HG03196 (cell line): ENCODE measurements around the gene KDM7A.
"Not testable (repeated sequence)": the region's sequence is repeated elsewhere in the genome, so short reads cannot be mapped to it uniquely, and the experiment has no call there.

ENCODE experiments used
- ATAC-seq: cut with Tn5 transposase; IDR thresholded peaks from one replicate; pipeline ENCODE4 v1.9.1; 2021; ENCODE audit not compliant: unreplicated experiment

Gene KDM7A

DNA sequence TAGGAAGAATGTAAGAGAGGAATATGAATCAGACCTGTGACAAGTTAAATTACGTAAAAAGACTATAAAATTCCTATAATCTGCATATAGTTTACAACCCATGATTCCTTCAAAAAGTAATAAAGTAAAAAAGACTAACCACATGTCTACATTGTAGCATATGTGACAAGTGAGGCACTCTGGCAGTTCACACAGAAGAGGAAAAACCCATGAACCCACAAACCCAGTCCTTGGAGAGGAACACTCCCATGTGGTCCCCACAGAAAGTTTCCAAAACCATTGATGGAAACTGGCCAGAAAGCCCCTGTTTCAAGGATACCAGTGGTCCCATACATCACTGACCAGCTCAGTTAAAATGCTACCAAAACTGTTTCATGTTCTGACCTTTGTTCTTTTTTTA is 15.7 kb downstream of the KDM7A start:
- ATAC-seq, result no peak

DNA sequence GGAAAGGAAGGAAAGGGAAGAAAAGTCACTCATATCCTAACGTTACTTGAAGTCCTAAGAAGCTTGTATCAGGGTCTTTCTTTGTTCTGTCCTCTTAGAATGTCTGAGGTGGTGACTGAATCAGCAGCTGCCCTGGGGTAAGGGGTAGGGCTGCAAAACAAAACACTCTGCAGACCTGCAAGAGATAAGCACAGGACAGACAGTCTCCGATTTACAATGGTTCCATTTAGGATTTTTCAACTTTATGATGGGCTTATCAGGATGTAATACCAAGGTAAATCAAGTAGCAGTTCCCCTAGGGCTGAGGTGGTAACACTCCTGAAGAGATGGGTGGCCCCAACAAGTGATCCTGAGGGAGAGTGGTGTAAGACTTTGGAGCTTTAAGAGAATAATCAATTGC is 16.5 kb downstream of the KDM7A start:
- no peak for ATAC-seq

DNA sequence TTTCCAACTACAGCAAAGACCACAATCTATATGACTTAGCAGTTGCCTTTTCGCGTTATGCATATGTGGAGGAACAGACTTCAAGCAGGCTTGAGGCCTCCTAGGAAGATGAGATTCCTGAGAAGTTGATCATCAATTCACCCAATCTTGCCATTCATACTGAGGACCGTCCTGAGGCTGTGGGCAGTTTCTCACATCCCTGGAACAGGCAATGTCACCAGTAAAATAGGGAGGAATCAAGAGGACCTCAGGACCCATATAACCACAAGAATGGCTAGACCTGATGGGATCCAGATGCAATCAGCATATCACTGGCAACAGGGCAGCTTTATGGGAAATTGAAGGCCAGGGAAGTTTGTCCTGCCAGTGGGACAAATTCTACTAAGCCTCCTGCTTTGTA is 17.3 kb downstream of the KDM7A start:
- ATAC-seq, result no peak

DNA sequence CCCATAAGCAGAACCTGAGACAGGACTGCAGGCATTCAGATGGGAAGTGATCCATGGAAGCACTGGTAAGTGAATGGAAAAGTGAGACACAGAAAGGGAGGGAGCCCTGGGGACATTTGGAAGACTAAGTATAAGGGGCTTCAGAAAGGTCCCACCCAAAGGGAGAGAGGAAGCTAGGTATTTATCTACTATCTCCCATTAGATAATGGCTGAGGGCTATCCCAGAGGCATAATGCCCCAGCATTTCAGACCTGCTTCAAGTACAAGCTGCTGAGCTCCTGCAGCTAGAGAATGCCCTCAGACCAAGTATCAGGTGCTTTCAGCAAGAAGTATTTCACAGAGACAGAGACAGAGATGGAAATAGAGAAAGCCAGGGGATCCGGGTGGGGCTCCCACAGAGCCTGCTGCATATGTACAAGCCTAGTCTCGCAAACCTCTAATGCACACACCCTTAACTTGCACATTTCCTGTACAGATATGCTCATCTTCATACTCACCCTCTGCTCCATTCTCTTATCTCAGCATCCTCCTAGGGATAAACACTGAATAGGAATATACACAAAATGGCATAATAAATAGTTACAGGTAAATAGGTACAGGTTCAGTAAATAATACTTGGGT is 20.2 kb downstream of the KDM7A start:
- no peak for ATAC-seq

DNA sequence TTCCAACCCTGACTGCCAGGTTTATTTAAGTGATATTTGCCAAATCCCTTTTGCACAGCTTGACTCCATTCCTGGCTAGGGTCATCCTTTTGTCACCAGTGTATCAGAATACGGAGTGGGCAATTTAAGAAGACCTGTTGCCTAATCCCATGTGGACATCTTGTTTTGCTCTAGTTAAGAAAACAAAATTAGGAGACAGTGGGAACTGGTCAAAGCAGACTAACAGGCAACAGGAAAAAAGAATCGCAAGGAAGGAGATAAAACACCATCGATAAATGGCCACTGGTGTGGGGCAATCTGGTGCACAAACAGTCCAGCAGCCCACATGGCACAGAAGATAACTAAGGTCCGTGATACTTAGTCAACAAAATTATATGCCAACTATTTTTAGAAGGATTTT is 21.4 kb downstream of the KDM7A start:
- ATAC-seq, result no peak

DNA sequence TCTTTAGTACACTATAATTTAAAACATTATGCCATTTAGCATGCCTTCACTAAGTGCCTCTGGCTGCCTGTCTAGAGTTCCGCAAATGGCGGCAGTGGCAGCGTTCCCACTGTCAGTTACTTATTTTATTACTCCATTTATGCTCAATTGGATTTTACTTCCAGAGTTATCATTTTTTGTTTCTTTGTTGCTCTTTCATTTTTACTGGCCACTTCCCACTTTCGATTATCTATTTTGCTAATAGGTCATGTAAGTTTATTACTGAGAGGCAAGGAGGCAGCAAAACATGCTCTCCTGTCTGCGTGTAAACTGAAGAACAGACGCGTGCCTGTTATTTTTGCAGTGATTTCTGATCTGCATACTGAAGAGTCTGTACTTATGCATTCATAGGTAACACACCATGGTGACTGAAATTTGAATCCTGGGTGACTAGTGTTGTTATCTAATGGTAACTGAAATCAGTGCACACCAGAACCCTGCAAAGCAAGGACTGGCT is 23.1 kb downstream of the KDM7A start:
- ATAC-seq, result no peak

DNA sequence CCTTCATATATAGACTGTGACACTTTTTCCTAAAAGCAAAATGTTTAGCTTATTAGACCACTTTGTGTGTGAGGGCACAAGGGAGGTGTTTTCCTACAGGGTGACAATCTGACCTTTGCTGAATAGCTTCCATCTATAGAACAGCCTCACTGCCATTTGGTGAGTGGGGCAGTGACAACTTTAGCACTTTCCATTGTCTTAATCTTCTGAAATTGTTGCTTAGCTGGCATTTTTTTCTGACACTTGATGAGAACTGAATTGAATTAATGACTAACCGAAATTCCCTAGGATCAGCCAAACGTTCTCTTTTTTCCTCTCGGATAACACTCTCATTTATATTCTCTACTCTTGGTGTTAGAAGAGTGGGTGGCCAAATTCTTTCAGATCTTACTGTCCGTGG is 30.2 kb downstream of the KDM7A start:
- no peak for ATAC-seq

DNA sequence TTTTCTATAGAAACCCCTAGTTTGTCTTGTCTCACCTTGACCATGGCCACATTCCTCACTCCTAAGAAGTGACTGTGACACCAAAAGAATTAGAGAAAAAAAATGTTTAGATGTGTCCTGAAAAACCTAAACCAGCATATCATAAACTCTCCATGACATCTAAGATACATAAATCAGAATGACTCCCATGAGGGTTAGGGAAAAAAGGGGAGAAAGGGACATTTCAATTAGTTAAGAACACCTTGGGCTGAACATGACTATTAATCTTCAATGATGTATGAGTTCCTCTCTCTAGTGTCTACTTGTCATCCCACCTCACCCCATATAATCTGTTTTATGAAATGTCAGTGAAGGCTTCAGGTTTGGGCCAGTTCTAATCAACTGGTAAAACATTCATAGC is 31.1 kb downstream of the KDM7A start:
- no peak for ATAC-seq

DNA sequence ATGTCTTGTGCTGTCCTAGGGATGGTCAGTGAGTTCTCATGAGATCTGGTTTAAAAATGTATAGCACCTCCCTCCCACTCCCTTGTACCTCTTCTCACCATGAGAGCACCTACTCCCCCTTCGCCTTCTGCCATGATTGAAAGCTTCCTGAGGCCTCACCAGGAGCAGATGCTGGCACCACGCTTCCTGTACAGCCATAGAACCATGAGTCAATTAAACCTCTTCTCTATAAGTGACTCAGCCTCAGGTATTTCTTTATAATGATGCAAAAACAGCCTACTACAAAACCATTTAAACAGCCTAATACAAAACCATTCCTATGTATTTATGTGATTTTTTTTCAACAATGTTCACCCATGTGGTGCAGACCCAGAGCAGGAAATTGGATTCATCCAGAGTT is 32.0 kb downstream of the KDM7A start:
- ATAC-seq, result no peak

DNA sequence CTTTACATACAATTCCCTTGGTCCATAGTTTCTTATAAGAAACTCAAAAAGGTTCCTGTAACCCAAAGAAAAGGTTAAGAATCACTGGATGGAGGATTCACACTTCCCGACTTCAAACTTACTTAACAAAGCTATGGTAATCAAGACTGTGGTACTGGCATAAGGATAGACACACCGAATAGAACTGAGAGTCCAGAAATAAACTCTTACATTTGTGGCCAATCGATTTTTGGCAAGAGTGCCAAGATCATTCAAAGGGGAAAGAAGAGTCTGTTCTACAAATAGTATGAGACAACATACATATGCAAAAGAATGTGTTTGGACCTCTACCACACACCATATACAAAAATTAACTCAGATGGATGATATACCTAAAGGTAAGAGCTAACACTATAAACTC is 32.8 kb downstream of the KDM7A start:
- no peak for ATAC-seq

DNA sequence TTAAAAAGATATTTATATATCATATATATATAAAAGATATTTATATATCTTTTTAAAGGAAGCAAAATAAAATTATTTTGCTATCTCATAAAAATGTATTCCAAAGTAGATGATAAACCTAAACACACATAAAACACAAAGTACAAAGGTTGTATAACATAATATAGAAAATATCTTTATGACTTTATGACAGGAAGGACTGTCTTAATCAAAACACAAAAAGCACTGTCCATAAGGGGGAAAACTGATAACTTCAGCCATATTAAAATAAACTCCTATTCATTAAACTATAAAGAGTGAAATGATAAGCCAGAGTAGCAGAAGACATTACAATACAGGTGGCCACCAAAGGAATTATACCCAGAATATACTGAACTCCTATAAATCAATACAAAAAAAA is 34.8 kb downstream of the KDM7A start:
- ATAC-seq, result no peak

DNA sequence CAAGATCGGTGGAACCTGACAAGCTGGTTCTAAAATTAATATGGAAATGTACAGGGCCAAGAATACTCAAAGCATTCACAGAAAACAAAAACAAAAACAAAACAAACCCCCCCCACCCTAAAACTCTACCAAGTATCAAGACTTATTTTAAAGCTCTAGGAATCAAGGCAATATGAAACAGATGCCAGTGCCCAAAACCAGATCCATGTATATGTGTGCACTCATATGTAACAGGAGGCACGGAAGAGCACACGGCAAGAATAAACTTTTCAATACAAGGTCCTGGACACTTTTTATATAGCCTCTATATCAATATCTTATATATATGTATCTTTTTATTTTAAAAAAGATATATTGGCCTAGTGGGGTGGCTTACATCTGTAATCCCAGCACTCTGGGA is 35.5 kb downstream of the KDM7A start:
- ATAC-seq, result no peak

DNA sequence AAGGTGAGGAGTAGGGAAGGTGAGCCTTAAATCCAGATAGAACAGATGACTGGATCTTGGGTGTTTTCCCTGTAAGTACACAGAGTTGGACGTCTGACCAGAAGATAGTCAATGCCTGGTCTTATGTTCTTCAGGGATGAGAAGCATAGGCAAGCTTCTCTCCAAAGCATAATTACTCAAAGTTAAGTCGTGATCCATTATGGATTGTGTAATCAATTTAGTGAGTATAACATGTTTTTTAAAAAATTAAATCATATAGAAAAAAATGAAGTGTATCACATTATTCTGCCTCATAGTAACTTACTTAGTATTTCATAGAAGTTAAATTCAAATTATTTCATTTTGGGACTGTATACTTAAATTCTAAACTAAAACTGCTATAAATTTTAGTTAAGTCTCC is 39.7 kb downstream of the KDM7A start:
- ATAC-seq, result no peak

DNA sequence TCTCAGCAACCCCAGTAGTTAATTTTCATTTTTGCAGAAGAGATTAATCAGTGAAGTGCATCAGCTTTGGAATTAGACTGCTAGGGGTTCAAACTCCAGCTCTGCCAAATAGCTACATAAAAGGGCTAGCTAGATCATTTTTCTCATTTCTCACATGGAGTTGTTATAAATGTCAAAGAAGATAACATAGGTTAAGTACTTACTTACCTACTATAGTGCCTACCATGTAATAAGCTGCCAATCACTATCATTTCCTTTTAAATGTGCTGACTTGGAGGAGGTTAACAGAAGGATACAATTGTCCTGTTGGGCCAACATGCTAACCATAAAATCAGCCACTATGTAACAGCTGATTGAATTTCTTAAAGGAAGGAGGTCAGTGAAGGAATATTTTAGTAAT is 40.7 kb downstream of the KDM7A start:
- no peak for ATAC-seq

DNA sequence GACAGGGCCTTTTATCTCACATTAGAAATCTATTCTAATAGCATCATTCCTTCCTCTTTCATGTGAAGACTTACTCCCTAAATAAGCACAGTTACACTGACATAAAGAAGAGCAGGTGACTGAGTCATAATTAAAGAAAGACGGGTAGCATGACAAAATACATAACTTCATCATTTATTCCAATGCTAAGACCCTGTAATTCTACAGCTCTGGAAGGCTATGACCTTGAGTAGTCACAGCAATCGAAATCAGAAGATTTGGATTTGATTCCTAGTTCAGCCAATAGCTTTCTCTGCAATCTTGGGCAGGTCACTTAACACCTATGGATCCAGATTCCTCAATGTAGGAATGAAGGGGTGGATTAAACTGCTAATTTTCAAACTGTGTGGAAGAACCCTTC is 42.7 kb downstream of the KDM7A start:
- no peak for ATAC-seq

DNA sequence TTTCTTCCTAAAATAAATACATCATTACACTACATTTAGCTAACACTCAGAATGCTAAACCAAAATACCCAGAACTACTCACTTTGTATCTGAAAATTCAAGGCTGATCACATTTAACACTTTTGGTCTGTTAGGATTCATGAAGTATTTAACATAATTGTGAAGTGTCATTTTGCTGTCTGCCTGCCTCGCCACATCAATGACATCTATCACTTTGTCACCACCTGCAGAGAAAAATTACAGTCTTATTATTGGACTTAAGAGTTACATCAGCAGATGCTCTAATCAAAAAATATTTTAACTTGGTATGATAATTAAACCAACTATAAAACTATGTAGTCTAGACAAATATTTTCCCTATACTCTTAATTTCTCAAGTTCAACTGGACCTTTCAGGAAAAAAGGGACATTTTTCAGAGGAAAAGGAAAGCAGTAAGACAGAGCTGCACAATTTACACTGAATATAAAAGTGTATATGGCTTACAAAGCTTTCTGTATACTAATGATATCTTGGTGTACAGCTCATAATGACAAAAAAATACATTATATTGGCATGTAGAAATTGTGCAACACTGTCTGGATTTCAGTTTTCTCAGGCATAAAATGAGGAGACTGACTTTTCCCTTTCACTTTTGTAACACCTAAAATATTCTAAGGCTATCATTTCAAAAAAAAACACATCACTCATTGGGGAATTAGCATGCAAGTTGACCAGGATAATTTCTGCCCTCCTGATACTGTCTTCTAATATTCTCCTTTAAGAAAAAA is 49.2 kb downstream of the KDM7A start:
- ATAC-seq, result no peak

DNA sequence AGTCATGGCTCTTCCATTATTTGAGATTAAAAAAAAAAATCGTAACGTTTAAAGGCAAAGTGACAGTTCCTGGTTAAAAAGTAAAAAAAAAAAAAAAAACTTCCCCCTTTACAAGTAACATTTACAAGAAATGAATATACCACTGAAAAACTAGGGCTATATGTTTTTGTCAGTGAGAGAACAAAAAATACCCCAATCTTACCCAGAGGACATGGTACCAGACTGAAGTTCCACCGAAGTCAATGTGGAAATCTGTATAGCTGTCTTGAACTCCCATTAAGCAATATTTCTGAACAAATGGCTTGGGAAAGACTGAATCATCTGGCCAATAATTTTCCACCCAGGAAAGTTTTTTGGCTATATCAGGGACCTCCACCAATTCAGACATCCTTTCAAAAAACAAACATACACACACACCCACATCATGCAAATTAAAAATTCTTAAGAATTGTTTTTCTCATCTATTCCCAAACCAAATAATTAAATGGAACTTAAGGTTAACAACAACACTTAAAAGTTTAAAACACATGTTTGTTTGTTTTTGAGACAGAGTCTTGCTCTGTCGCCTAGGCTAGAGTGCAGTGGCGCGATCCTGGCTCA is 50.2 kb downstream of the KDM7A start:
- ATAC-seq, result no peak

DNA sequence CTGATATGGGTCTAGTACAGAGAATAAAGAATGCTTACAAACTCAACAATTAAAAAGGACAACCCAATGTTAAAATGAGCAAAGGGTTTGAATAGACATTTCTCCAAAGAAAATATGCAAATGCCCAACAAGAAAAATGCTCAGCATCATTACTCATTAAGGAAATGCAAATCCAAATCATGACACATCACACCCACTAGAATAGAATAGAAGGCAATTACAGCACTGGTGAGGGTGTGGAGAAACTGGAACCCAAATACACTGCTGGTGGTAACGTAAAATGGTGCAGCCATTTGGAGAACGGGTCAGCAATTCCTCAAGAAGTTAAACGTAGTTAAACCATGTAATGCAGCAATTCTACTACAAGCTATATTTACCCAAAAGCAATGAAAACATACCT is 53.8 kb downstream of the KDM7A start:
- no peak for ATAC-seq

DNA sequence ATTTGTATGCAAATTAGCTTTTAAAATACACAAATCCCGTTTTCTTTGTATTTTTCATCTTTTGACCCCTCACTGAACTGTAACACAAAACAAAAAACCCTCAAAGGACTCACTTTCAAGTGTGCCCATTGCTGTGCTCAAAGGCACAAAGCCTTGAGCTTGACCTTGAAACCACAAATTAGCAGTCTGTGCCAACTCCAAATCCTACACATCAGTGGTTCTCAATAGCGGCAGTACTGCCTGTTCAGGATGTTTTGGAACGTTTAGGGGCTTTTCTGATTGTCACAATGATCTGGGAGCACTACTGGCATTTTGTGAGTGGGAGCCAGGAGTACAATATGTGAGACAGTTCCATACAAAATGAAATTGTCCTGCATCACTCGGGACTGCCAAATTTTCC is 55.5 kb downstream of the KDM7A start:
- no peak for ATAC-seq

DNA sequence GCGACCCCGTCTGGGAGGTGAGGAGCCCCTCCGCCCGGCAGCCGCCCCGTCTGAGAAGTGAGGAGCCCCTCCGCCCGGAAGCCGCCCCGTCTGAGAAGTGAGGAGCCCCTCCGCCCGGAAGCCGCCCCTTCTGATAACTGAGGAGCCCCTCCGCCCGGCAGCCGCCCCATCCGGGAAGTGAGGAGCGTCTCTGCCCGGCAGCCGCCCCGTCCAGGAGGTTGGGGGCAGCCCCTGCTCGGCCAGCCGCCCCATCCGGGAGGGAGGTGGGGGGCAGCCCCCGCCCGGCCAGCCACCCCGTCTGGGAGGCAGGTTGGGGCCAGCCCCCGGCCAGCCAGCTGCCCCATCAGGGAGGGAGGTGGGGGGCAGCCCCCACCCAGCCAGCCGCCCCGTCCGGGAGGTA is 62.0 kb downstream of the KDM7A start:
- not testable (repeated sequence) for ATAC-seq

DNA sequence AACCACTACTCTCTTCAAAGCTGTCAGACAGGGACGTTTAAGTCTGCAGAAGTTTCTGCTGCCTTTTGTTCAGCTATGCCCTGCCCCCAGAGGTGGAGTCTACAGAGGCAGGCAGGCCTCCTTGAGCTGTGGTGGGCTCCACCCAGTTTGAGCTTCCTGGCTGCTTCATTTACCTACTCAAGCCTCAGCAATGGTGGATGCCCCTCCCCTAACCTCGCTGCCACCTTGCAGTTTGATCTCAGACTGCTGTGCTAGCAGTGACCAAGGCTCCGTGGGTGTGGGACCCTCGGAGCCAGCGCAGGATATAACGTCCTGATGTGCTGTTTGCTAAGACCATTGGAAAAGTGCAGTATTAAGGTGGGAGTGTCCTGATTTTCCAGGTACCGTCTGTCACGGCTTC is 68.0 kb downstream of the KDM7A start:
- not testable (repeated sequence) for ATAC-seq

DNA sequence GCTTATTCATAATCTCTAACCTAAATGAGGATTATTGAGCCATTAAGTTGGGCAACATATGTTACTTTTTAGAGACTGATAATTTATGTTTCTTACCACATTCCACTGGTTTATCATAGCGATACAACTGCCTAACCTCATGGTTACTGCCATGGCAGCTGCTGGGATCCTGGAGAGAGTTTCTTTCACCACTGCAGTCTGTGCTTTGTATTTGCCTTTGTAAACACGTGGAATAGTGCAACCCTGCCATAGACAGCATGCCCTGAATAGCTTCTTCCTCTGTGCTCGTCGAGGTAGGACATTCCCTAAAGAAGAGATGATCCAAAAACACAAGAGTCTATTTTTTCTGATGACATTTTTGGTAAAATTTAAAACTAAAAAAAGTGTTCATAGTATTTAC is 80.3 kb downstream of the KDM7A start:
- no peak for ATAC-seq
